DMS79 treated with DMSO at 0.1 percent for 48 hours (cell line): ENCODE results near the gene SDK1.

Experiments
- DNase-seq: peaks from one replicate; lab custom pipeline; 2025; lab: John Stamatoyannopoulos, UW

The SDK1 gene

DNA sequence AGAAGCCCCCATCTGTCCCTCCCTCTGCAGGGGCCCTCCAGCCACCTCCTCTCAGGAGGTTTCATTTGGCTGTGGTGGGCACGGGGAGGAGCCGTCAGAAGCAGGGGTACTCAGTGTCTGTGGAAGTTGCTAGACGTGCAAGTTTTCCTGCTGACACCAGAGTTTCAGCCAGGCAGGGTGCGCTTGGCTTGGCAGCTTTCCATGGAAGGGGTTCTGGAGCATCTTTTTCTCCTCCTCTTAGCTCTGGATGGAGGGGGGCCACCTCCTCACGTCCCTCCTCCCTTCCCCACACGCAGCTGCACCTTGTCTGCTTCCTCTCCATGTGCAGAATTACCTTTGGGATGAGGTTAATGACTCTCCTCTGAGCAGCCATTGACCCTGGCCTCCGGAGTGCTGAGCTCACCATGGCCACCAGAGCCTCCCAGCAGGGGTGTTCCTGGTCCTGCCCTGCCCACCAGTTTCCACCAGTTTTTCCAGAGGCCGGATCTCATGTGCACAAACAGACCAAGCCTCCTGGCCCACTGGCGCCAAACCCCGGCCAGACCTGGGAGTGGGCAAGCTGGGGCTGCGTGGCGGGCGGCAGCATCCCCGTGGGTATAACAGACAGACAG is 801.3 kb downstream of the SDK1 start:
- peak; percentile 49 for DNase-seq

DNA sequence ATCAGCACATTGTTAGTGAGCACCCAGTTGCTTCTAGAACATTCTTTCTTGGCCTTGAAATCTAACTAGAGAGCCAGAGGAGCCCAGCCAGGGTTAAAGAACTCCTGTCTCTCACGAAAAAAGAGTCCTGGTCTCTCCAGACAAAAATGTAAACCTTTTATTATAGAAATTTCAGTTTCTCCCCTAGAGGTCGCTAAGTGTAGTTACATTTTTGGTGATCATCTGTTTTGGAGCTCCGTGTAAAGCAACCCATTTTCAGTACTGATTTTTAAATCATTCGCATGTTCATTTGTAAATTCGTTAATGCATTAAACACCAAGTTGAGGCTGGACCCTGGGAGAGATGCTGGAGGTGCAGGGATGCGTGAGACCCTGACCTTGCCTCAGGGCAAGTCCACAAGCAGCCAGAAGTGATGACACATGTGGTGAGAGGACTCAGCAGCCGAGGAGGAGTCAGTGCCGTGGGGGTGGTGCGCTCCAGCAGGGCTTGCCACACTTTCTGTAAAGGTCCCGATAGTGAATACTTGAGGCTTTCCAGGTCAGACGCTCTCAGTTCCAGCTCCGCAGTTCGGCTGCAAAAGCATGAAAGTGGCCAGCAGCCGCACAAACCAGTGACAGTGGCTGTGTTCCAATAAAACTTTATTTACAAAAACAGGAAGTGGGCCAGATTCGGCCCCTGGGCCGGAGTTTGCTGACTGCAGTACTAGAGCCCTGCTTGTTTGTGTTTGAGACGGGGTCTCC is 802.5 kb downstream of the SDK1 start:
- DNase-seq = no peak

DNA sequence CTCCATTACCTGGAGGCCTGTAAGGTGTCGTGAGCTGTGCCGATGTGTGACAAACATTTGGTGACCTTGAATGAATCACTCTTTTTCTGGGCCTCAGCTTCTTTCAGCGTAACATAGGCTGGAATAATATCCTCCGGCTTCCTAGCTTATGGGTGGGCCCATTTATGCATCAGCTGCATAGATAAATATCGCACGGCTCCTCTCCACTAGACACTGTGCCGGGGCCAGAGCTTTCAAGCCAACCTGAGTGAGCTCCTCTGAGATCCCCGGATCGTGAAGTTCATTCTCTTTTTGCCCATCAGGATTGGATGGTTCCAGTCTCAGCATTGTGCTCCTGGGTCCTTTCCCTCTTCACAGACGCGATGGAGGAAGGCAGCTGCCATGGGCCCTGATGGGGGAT is 806.8 kb downstream of the SDK1 start:
- DNase-seq = no peak

DNA sequence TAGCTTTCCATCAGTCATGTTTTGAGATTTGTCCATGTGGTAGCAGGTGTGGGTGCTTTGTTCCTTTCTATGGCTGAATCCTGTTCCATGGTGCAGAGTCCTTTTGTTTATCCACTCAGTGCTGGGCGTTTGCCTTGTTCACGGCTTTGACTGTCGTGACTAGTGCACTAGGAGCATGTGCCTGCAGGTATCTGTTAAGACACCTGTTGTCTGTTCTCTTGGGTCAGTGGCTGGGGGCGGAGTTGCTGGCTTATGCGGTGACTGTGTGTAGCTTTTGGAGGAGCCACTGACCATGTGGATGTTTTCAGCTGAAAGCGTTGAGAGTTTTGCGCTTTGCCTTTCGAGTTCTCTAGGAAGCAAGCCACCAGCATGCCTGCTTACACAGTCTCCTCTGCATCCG is 807.9 kb downstream of the SDK1 start:
- DNase-seq = no peak

DNA sequence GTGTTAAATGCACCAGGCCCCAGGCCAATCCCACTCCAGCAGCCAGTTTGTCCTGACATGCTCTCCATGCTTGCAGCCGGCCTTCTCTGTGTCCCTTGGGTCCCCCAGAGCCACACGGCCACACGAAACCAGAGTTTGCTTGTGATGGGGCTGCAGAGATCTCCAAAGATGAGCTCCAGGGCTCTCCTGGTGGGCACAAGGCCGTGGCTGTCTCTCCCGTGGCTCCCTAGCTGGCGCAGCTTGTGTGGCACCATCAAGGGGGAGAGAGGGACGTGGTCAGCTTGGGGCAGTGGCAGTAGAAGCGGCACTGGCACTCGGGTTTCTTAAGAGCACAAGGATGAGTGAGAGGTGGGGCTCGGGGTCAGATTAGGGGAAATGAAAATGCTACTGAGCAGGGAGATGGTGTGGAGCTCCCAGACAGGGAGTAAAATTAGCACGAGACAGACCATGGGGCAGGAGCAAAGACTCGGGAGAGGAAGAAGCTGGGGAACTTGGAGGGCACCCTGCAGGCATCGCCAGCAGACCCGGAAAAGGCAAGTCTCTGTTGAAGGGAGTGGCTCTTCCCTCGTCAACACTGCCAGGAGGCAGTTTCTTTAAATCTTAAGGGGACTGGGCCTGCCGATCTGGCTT is 808.5 kb downstream of the SDK1 start:
- no peak for DNase-seq

DNA sequence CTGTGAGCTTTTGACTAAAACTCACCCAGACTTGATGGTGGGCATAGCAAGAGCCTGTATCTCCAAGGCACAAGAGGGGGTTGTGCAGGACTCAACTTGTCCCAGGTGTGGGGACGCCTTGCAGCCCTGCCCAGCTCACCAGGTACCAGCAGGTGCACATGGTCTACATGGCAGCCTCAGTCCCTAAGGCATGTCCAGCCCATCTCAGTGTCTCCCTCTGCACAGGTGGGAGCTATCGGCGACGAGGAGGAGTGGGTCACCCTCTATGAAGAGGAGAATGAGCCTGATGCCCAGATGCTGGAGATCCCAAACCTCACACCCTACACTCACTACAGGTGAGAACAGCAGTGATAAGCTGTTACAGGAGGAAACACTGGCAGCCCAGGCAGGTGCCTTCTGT is 809.4 kb downstream of the SDK1 start:
- no peak for DNase-seq

DNA sequence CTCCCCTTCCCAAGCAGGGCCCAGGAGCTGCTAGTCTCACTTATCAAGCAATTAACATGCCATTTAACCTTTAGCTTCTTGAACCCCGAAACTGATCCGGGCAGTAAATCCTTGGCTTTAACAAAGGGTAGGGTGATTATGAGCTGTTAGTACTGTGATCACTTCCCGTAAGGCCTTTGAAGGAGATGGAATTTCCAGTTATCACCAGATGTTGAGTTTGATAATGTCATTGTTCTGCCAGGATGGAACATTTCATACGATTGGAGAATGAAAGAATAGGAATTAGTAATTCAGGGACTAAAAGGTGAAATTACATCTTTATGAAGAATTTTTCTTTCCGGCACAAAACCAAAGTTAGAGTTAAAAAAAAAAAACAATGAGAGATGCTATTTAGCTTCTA is 810.1 kb downstream of the SDK1 start:
- no peak for DNase-seq

DNA sequence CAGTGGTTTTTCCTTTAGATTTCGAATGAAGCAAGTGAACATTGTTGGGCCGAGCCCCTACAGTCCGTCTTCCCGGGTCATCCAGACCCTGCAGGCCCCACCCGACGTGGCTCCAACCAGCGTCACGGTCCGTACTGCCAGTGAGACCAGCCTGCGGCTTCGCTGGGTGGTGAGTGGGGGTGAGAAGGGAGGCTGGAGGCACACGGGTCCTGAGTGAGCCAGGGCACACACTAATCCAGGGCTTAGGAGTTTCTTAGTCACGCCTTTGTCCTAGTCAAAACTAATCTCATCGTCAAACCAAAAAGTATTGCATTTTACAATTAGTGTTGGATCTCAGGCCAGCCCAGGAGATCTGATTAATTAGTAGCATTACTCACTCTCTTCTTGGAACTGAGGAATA is 812.2 kb downstream of the SDK1 start:
- DNase-seq = no peak

DNA sequence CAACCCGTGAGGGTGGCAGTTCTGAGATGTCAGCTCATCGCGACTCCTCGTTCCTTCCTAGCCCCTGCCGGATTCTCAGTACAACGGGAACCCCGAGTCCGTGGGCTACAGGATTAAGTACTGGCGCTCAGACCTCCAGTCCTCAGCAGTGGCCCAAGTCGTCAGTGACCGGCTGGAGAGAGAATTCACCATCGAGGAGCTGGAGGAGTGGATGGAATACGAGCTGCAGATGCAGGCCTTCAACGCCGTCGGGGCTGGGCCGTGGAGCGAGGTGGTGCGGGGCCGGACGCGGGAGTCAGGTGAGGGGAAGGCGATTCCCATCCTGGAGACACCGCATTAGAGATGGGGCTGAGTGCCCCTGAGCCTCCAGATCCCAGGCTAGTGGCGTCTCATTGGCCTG is 812.9 kb downstream of the SDK1 start:
- DNase-seq = no peak

DNA sequence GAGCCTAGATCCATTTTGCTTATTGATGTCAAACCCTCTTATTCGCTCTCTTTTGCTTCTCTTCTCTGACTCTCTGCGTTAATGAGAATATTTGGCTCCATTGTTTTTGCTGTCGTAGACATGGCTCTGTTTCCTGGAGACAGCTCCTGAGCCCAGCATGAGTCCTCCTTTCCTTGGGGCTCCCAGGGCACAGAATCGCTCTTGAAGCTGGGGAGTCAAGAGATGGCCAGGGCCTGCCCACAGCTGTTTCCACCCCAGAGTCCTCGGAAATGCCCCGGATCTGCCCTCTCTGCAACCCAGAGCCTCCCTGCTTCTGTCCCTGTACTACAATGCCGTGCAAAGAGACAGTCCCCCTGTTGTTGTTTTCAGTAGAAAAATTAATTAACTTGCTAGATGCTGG is 814.4 kb downstream of the SDK1 start:
- no peak for DNase-seq

DNA sequence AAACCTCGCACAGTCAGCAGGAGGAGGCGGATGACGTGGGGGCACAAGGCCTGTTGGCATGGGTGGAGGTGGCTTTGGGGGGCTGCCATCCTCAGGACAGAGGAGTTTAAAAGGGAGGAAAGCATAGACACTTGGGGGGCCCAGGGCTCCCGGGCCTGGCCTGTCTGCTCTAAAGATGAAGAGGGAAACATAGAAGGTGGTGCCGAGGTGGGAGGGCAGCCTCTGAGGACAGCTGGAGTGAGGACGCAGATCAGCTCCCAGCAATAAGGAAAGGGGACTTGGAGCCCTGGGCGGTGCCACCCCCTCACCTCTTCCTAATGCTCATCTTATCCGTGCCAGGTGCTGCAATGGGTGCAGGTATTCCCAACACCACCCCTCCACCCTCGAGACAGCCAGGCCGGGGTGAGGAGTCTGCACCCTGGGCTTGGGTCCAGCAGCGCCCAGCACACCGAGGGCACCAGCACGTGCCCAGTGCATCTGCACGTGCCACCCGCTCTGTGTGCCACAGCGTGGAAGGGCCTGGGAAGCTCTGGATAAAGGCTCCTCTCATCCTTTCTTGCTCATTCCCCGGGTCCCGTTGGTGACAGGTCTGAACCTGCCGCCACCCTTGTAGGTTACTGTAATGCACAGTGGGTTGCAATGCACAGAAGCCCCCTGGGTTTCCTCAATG is 815.0 kb downstream of the SDK1 start:
- DNase-seq = no peak

DNA sequence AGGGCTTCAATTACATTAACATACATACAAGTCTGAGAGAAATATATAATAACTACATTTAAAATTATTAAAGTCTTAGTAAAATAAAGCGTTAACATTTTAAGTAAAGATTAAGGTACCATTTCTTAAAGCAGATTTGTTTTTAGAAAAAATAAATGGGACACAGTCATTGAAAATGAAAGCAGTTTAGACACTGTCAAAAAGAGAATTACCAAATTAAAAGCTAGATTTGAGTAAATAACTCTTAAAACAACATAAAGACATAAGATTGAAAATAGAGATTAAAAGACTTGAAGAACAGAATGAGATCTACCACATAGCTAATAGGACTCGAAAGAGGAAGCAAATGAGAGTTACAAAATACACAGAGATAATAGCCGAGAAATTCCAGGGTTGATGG is 818.8 kb downstream of the SDK1 start:
- no peak for DNase-seq

DNA sequence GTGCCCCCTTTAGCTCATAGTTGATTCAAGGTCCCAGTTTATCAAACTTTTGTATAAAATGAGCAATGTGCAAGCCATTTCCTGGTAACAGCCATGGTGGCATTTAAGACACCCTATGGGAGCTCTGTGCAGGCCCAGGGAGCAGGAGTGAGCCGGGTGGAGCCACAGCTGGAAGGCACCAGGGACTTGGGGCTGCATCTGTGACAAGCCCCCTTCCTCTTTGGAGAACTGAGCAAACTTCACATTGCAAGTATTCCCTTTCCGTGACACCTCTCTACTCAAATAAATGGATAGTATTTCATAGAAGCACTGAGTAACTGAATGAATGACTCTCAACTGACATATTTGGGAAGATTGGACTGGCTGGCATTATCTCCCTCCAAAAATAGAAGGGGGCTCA is 822.3 kb downstream of the SDK1 start:
- no peak for DNase-seq

DNA sequence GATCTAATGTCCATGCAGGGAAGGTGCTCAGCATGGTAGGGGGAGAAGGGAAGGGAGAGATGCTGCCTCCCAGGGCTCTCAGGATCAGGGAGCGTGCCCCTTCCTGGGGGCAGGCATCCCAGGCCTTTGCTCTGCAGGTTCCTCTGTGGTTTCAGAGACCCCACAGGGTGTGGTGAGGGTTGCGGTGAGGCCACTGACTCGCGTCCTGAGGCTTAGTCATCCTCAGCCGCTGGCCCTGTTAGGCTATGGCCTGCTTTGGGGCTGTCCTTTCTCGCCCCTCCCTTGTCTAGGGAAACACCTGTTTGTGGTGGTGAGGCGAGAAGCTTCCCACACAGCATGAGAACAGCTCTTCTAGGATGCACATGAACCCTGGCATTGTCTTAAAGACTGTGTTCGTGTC is 822.8 kb downstream of the SDK1 start:
- DNase-seq = no peak

DNA sequence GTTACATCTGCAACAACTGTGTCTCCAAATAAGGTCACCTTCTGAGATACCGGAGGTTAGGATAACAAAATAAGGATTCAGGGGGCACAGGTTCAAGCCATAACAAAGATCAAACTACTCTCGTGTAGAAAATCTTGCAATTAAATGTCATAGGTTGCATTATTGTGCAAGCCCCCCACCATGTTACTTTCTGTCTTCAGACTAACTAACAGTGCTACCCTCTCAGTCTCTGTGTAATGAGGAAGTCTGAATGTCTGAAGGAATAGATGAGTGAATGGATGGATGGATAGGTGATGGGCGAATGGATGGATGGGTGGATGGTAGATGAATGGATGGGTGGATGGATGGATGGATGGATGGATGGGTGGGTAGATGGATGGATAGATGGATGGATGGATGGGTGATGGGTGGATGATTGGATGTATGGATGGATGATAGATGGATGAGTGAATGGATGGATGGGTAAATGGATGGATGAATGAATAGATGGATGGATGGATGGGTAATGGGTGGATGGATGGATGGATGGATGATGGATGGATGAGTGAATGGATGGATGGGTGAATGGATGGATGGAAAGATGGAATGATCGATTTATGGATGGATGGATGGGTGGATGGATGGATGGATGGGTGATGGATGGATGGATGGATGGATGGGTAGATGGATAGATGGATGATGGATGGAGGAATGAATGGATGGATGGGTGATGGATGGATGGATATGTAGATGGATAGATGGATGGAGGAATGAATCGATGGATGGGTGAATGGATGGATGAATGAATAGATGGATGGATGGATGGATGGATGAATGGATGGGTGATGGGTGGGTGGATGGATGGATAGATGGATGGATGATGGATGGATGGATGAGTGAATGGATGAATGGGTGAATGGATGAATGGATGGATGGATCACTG is 823.8 kb downstream of the SDK1 start:
- DNase-seq = no peak

DNA sequence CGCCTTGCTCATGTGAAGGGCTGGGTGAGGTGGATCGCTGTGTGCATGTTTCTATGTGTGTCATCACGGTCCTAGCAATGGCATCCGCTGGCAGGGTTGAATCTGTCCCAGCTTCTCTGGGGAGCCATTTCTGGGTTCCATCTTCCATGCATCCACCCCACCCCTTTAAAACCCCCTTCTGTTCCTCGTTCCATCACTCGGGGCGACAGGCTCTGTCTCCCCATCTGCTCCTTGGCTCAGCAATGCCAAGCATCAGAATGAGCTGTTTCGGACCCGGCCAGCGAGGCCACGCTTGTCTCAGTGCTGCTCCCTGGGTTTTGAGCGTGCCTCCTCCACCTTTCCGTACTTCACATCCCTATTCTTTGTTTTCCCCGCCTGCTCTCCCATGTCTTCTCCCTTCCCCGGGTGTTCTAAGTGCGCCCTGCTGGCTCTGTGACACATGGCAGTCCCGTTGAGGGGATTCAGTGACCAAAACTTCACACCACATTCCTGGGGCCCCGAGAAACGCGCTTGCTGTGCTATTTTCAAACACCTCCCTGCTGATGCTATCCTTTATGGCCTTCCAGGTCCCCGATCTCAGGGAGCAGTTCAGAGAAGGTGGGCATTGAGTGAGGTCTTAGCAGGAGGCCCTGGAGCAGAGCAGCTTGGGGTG is 827.0 kb downstream of the SDK1 start:
- DNase-seq = no peak

DNA sequence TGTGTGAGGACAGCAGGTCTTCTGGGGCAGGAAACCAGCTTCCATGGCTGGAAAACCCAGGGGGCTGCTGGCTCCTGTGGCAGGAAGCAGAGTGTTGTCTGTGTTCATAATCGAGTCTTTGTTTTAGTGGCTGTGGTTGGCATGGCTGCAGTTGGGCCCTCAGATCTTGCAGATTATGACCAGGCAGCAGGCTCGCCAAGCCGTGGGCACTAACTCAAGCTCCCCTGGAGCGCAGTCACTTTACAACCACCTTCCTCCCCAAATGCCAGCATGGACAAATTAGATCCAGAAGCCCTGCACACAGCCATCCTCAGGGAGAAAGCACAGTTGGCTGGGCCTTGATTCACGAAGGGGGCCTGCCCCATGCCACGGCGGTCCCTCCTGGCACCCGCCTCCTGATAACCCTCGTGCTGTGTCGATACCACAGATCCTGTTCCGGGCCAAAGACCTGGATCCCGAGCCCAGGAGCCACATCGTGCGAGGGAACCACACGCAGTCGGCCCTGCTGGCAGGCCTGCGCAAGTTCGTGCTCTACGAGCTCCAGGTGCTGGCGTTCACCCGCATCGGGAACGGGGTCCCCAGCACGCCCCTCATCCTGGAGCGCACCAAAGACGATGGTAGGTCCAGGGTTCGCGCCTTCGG is 828.5 kb downstream of the SDK1 start:
- peak; percentile 35 for DNase-seq

DNA sequence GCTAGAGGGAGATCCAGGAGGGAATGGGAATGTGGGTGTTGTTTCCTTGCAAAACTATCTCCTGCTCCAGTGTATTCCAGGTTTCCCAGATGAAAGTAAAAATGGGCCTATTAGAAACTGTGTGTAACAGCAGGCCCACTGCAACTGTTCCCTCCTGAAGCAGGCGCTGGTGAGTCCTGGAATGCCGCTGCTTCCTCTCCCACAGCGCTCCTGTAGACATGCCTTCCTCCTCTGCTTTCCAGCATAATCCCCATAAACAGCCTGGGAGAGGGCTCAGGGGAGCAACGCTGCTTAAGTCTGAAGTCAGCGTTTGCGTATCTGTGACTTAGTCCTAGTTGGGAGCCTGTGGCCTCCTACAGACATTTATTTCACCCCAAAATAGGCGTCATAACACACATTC is 830.0 kb downstream of the SDK1 start:
- no peak for DNase-seq

DNA sequence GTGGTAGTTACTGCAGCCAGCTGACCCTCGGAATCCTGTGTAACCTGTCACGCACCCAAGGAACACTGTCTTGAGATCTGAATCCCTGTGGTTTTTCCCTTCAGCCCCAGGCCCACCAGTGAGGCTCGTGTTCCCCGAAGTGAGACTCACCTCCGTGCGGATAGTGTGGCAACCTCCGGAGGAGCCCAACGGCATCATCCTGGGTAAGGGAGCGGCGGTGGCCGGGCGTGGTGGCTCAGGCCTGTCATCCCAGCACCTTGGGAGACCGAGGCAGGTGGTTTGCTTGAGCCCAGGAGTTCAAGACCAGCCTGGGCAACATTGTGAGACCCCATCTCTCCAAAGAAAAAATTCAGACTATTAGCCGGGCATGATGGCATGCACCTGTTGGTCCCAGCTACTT is 831.2 kb downstream of the SDK1 start:
- DNase-seq = no peak

DNA sequence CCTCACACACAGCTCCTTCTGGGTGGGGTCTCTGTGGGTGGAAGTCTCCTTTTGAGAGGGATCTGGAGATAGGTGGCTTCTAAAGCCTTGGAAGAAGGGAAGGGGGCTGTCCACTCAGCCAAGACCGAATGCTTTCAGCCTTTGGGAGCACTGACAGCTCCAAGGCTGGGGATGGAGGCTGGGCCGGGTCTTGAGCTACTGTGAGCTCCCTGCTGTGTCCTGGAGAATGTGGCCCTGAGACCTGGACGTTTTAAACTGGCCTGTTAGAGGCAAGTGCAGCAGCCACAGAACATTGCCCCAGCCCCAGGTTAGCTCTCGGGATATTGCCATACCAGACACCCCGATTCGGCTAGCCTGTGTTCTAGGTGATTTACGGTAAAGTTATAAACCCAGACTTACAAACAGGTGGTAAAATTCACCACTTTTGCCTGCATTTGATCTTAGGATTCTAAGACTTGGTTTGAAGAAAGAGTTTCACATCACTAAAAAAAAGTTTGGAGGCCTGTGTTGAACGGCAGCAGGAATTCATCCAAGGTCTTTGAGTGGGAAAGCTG is 832.5 kb downstream of the SDK1 start:
- DNase-seq = no peak

DNA sequence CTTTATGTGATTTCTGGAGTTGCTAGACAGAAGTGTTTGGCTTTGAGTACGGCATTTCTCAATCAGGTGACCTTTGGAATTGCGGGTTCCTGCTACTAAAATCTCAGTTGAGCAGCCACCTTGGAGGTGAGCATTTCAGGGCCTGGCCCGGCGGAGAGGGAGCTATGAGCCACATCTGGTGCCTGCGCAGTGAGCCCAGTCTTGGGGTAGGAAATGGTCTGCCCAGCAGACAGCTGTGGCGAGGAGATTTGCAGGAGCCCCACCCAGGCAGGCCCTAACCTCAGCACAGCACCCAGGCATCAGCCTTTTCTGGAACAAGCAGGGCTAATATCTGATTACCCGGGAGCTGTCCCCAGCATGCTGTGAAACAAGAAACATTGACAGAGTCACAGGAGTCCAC is 833.2 kb downstream of the SDK1 start:
- DNase-seq = no peak
